ENCODE measurements around the gene MSI2. TPM values are rescaled to one million over a fixed set of nuclear protein-coding genes. Genes with fewer than 3 reads are reported as not detected.

Gene MSI2
- total and polyA plus RNA-seq, 4 donors, result 9.4 to 64.0 (median 30.4) TPM

GRCh38 chr17:57557834-57558681, 301.7 kb downstream of the MSI2 start:
- ATAC-seq (ENCODE audit: insufficient read depth, low FRiP score), result no peak
- WGBS, 2 donors, result 25 to 53% methylated on average over 22 of the region's 22 CpGs

GRCh38 chr17:57559226-57559625, 302.9 kb downstream of the MSI2 start:
- H3K4me3 ChIP-seq, result no peak overlapping the region
- H3K9me3 ChIP-seq (ENCODE audit: control insufficient read depth in 4 of 4, insufficient read depth in 3 of 4, low read length in 3 of 4), result no peaks in the 10 kb centered on the region
- H3K27ac ChIP-seq (ENCODE audit: low read depth in 1 of 2, low read length in 1 of 2), result no peak overlapping the region
- no peaks in the 10 kb centered on the region for H3K27me3 ChIP-seq (ENCODE audit: control insufficient read depth in 3 of 3, insufficient read depth in 3 of 3, low read length in 2 of 3)
- no peaks in the 10 kb centered on the region for H3K36me3 ChIP-seq (ENCODE audit: control insufficient read depth in 4 of 4, insufficient read depth in 4 of 4, low read length in 4 of 4)
- WGBS, 2 donors, result 70 to 77% methylated on average over 7 of the region's 7 CpGs
- no peak overlapping the region for H3K9ac ChIP-seq (ENCODE audit: insufficient read depth in 1 of 2, low read length in 2 of 2)
- TF ChIP-seq CTCF (IDR thresholded peaks at IDR 0.05; ENCODE audit: control extremely low read depth, extremely low read depth), result no peak
- no peak for DNase-seq
- ATAC-seq (ENCODE audit: insufficient read depth, low FRiP score), result no peak
- H3K4me1 ChIP-seq (ENCODE audit: control insufficient read depth in 5 of 5, insufficient read depth in 5 of 5, low read length in 5 of 5), result peaks cover 0 to 21% (median 7%) of the 10 kb centered on the region in 5 donors

More at GRCh38 chr17:57557834-57558681, 301.7 kb downstream of the MSI2 start:
- H3K9me3 ChIP-seq (ENCODE audit: control insufficient read depth in 4 of 4, insufficient read depth in 3 of 4, low read length in 3 of 4), result no peaks in the 10 kb centered on the region
- H3K27ac ChIP-seq (ENCODE audit: low read depth in 1 of 2, low read length in 1 of 2), result no peak overlapping the region
- no peak for TF ChIP-seq CTCF (IDR thresholded peaks at IDR 0.05; ENCODE audit: control extremely low read depth, extremely low read depth)
- H3K4me3 ChIP-seq, result no peak overlapping the region
- no peak overlapping the region for H3K9ac ChIP-seq (ENCODE audit: insufficient read depth in 1 of 2, low read length in 2 of 2)
- no peaks in the 10 kb centered on the region for H3K27me3 ChIP-seq (ENCODE audit: control insufficient read depth in 3 of 3, insufficient read depth in 3 of 3, low read length in 2 of 3)
- peak; percentile 58 to 66 (median 64) for DNase-seq
- no peaks in the 10 kb centered on the region for H3K36me3 ChIP-seq (ENCODE audit: control insufficient read depth in 4 of 4, insufficient read depth in 4 of 4, low read length in 4 of 4)
- peaks cover under 1 to 33% (median 12%) of the 10 kb centered on the region in 5 donors for H3K4me1 ChIP-seq (ENCODE audit: control insufficient read depth in 5 of 5, insufficient read depth in 5 of 5, low read length in 5 of 5)

- no peak for ATAC-seq (ENCODE audit: insufficient read depth, low FRiP score)
- Histone ChIP-seq H3K27ac (ENCODE audit: low read depth in 1 of 2, low read length in 1 of 2) (no peak overlapping the region), H3K36me3 (ENCODE audit: control insufficient read depth in 4 of 4, insufficient read depth in 4 of 4, low read length in 4 of 4) (no peaks in the 10 kb centered on the region), H3K9me3 (ENCODE audit: control insufficient read depth in 4 of 4, insufficient read depth in 3 of 4, low read length in 3 of 4) (no peaks in the 10 kb centered on the region), H3K9ac (ENCODE audit: insufficient read depth in 1 of 2, low read length in 2 of 2) (no peak overlapping the region), H3K4me3 (no peak overlapping the region), H3K27me3 (ENCODE audit: control insufficient read depth in 3 of 3, insufficient read depth in 3 of 3, low read length in 2 of 3) (no peaks in the 10 kb centered on the region), H3K4me1 (ENCODE audit: control insufficient read depth in 5 of 5, insufficient read depth in 5 of 5, low read length in 5 of 5) (peaks cover 0 to 18% (median 5%) of the 10 kb centered on the region in 5 donors)
- no peak for TF ChIP-seq CTCF (IDR thresholded peaks at IDR 0.05; ENCODE audit: control extremely low read depth, extremely low read depth)
- DNase-seq, result no peak
- 77 to 84% methylated on average over 14 of the region's 14 CpGs for WGBS, 2 donors
Observed at GRCh38 chr17:57559634-57560318, 303.5 kb downstream of the MSI2 start.
